Measurements from ENCODE around the gene KRTAP19-6. TPM values are rescaled to one million over a fixed set of nuclear protein-coding genes. Genes with fewer than 3 reads are reported as not detected.

KRTAP19-6 gene
- total and polyA plus RNA-seq, 2 experiments from 2014 or later: not detected

DNA sequence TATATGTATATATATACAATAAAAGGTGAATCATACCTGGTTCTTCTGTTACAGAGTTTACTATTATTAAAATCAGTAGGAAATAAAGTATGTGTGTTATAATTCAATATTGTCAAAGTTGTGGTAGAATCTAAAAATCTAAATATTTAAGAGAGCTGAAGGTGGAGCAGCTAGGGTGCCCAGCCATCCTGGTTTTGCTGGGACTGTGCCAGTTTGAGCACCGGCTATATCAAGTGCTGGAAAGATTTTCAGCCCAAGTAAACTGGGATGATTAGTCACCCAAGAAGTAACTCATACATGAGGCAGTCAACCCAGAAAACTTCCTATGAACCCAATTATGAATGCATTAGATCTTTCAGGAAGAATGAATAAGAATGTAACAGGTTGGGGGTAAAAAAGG is 22.8 kb downstream of the KRTAP19-6 start:
- Histone ChIP-seq H2AFZ (no peak overlapping the region), H3K9me2 (ENCODE audit: insufficient read depth) (peaks cover 5% of the 10 kb centered on the region; the same call in 1 of the 2 replicates), H3K4me1 (ENCODE audit: insufficient read depth) (no peaks in the 10 kb centered on the region), H3F3A (replicated peaks; ENCODE audit: low read depth) (no peaks in the 10 kb centered on the region), H3K36me3 (ENCODE audit: insufficient read depth) (no peaks in the 10 kb centered on the region), H3K79me2 (replicated peaks; ENCODE audit: insufficient read depth) (no peaks in the 10 kb centered on the region), H3K4me2 (no peak overlapping the region), H3K4me3 (no peak overlapping the region), H3K27me3 (ENCODE audit: insufficient read depth) (no peaks in the 10 kb centered on the region), H4K20me1 (replicated peaks; ENCODE audit: insufficient read depth) (no peaks in the 10 kb centered on the region), H3K27ac (ENCODE audit: low read depth) (no peak overlapping the region)
- H3K27me3 Mint-ChIP-seq (ENCODE audit: insufficient read depth, low read depth, poor library complexity): peaks cover 4% of the 10 kb centered on the region
- no peak for DNase-seq (ENCODE audit: low spot score)
- TF ChIP-seq, protein P1, sequence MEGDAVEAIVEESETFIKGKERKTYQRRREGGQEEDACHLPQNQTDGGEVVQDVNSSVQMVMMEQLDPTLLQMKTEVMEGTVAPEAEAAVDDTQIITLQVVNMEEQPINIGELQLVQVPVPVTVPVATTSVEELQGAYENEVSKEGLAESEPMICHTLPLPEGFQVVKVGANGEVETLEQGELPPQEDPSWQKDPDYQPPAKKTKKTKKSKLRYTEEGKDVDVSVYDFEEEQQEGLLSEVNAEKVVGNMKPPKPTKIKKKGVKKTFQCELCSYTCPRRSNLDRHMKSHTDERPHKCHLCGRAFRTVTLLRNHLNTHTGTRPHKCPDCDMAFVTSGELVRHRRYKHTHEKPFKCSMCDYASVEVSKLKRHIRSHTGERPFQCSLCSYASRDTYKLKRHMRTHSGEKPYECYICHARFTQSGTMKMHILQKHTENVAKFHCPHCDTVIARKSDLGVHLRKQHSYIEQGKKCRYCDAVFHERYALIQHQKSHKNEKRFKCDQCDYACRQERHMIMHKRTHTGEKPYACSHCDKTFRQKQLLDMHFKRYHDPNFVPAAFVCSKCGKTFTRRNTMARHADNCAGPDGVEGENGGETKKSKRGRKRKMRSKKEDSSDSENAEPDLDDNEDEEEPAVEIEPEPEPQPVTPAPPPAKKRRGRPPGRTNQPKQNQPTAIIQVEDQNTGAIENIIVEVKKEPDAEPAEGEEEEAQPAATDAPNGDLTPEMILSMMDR (conservative IDR thresholded peaks at IDR 0.05; ENCODE audit: low read depth in 2 of 2): no peak
- no peak for TF ChIP-seq EZH2 (IDR thresholded peaks at IDR 0.05; ENCODE audit: low read depth, unreplicated experiment)
- TF ChIP-seq, protein P2, sequence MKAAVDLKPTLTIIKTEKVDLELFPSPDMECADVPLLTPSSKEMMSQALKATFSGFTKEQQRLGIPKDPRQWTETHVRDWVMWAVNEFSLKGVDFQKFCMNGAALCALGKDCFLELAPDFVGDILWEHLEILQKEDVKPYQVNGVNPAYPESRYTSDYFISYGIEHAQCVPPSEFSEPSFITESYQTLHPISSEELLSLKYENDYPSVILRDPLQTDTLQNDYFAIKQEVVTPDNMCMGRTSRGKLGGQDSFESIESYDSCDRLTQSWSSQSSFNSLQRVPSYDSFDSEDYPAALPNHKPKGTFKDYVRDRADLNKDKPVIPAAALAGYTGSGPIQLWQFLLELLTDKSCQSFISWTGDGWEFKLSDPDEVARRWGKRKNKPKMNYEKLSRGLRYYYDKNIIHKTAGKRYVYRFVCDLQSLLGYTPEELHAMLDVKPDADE (IDR thresholded peaks at IDR 0.05): no peak
- TF ChIP-seq JUNB (IDR thresholded peaks at IDR 0.05; ENCODE audit: unreplicated experiment): no peak
- TF ChIP-seq CREB1 (CRISPR knock-in tag; IDR thresholded peaks at IDR 0.05; ENCODE audit: low read depth): no peak
- TF ChIP-seq EZH2phosphoT487 (IDR thresholded peaks at IDR 0.05; ENCODE audit: unreplicated experiment): no peak
- no peak for TF ChIP-seq NANOG (IDR thresholded peaks at IDR 0.05; ENCODE audit: borderline replicate concordance)
- TF ChIP-seq POLR2AphosphoS5 (IDR thresholded peaks at IDR 0.05; ENCODE audit: low read depth): no peak
- no peak for TF ChIP-seq ZNF331 (CRISPR knock-in tag; IDR thresholded peaks at IDR 0.05; ENCODE audit: low read depth)
- no peak for TF ChIP-seq STAT1 (IDR thresholded peaks at IDR 0.05; ENCODE audit: unreplicated experiment)
- TF ChIP-seq, protein P3, sequence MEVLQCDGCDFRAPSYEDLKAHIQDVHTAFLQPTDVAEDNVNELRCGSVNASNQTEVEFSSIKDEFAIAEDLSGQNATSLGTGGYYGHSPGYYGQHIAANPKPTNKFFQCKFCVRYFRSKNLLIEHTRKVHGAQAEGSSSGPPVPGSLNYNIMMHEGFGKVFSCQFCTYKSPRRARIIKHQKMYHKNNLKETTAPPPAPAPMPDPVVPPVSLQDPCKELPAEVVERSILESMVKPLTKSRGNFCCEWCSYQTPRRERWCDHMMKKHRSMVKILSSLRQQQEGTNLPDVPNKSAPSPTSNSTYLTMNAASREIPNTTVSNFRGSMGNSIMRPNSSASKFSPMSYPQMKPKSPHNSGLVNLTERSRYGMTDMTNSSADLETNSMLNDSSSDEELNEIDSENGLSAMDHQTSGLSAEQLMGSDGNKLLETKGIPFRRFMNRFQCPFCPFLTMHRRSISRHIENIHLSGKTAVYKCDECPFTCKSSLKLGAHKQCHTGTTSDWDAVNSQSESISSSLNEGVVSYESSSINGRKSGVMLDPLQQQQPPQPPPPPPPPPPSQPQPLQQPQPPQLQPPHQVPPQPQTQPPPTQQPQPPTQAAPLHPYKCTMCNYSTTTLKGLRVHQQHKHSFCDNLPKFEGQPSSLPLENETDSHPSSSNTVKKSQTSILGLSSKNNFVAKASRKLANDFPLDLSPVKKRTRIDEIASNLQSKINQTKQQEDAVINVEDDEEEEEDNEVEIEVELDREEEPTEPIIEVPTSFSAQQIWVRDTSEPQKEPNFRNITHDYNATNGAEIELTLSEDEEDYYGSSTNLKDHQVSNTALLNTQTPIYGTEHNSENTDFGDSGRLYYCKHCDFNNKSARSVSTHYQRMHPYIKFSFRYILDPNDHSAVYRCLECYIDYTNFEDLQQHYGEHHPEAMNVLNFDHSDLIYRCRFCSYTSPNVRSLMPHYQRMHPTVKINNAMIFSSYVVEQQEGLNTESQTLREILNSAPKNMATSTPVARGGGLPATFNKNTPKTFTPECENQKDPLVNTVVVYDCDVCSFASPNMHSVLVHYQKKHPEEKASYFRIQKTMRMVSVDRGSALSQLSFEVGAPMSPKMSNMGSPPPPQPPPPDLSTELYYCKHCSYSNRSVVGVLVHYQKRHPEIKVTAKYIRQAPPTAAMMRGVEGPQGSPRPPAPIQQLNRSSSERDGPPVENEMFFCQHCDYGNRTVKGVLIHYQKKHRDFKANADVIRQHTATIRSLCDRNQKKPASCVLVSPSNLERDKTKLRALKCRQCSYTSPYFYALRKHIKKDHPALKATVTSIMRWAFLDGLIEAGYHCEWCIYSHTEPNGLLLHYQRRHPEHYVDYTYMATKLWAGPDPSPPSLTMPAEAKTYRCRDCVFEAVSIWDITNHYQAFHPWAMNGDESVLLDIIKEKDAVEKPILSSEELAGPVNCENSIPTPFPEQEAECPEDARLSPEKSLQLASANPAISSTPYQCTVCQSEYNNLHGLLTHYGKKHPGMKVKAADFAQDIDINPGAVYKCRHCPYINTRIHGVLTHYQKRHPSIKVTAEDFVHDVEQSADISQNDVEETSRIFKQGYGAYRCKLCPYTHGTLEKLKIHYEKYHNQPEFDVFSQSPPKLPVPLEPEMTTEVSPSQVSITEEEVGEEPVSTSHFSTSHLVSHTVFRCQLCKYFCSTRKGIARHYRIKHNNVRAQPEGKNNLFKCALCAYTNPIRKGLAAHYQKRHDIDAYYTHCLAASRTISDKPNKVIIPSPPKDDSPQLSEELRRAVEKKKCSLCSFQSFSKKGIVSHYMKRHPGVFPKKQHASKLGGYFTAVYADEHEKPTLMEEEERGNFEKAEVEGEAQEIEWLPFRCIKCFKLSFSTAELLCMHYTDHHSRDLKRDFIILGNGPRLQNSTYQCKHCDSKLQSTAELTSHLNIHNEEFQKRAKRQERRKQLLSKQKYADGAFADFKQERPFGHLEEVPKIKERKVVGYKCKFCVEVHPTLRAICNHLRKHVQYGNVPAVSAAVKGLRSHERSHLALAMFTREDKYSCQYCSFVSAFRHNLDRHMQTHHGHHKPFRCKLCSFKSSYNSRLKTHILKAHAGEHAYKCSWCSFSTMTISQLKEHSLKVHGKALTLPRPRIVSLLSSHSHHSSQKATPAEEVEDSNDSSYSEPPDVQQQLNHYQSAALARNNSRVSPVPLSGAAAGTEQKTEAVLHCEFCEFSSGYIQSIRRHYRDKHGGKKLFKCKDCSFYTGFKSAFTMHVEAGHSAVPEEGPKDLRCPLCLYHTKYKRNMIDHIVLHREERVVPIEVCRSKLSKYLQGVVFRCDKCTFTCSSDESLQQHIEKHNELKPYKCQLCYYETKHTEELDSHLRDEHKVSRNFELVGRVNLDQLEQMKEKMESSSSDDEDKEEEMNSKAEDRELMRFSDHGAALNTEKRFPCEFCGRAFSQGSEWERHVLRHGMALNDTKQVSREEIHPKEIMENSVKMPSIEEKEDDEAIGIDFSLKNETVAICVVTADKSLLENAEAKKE (CRISPR knock-in tag; IDR thresholded peaks at IDR 0.05): no peak
- TF ChIP-seq, protein P4, sequence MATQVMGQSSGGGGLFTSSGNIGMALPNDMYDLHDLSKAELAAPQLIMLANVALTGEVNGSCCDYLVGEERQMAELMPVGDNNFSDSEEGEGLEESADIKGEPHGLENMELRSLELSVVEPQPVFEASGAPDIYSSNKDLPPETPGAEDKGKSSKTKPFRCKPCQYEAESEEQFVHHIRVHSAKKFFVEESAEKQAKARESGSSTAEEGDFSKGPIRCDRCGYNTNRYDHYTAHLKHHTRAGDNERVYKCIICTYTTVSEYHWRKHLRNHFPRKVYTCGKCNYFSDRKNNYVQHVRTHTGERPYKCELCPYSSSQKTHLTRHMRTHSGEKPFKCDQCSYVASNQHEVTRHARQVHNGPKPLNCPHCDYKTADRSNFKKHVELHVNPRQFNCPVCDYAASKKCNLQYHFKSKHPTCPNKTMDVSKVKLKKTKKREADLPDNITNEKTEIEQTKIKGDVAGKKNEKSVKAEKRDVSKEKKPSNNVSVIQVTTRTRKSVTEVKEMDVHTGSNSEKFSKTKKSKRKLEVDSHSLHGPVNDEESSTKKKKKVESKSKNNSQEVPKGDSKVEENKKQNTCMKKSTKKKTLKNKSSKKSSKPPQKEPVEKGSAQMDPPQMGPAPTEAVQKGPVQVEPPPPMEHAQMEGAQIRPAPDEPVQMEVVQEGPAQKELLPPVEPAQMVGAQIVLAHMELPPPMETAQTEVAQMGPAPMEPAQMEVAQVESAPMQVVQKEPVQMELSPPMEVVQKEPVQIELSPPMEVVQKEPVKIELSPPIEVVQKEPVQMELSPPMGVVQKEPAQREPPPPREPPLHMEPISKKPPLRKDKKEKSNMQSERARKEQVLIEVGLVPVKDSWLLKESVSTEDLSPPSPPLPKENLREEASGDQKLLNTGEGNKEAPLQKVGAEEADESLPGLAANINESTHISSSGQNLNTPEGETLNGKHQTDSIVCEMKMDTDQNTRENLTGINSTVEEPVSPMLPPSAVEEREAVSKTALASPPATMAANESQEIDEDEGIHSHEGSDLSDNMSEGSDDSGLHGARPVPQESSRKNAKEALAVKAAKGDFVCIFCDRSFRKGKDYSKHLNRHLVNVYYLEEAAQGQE (IDR thresholded peaks at IDR 0.05; ENCODE audit: unreplicated experiment): no peak
- TF ChIP-seq ZNF114 (CRISPR knock-in tag; IDR thresholded peaks at IDR 0.05): no peak
- ATAC-seq: no peak
- peaks cover 6% of the 10 kb centered on the region; the same call in 2 of the 3 replicates for H3K4me1 Mint-ChIP-seq
- H3K9me3 Mint-ChIP-seq: no peaks in the 10 kb centered on the region; the same call in 1 of the 3 replicates
- H3K4me3 Mint-ChIP-seq: no peak overlapping the region
- peaks cover 3% of the 10 kb centered on the region; the same call in 1 of the 3 replicates for H3K36me3 Mint-ChIP-seq (ENCODE audit: low read depth)
- no peak overlapping the region for H3K27ac Mint-ChIP-seq
